ENCODE measurements around the gene CLDN15. TPM values are rescaled to one million over a fixed set of nuclear protein-coding genes. Genes with fewer than 3 reads are reported as not detected.

The CLDN15 gene
- total RNA-seq, 1 experiment from 2014 or later: 8.5 TPM

GRCh38 chr7:101210143-101210542 lies 27.5 kb downstream of the CLDN15 start:
- Mint-ChIP-seq H3K27ac (ENCODE audit: low read depth, unreplicated experiment) (no peak overlapping the region), H3K27me3 (ENCODE audit: insufficient read depth, unreplicated experiment) (no peaks in the 10 kb centered on the region), H3K36me3 (ENCODE audit: insufficient read depth, unreplicated experiment) (peaks cover 70% of the 10 kb centered on the region), H3K4me1 (ENCODE audit: insufficient read depth, unreplicated experiment) (peaks cover 4% of the 10 kb centered on the region), H3K9me3 (ENCODE audit: unreplicated experiment) (no peaks in the 10 kb centered on the region), H3K4me3 (ENCODE audit: unreplicated experiment) (no peak overlapping the region)
- ChIA-PET CTCF (interaction anchor here (0.6 to 1.7 kb wide), 2 partner anchors 18 to 58 kb away, joined by 3 to 14 read pairs; no protein-coding TSS in a partner anchor), POLR2A (no interaction called here)
- TF ChIP-seq CTCF (IDR thresholded peaks at IDR 0.05; ENCODE audit: unreplicated experiment): no peak
- no TSS peak for BruUV-seq (replicated peaks)
- intact Hi-C loops (cut with micrococcal nuclease): no loop called here
- DNase-seq (ENCODE audit: unreplicated experiment): no peak

GRCh38 chr7:101208794-101209193 lies 28.8 kb downstream of the CLDN15 start:
- no peak for DNase-seq (ENCODE audit: unreplicated experiment)
- Mint-ChIP-seq H3K27me3 (ENCODE audit: insufficient read depth, unreplicated experiment) (no peaks in the 10 kb centered on the region), H3K36me3 (ENCODE audit: insufficient read depth, unreplicated experiment) (peaks cover 57% of the 10 kb centered on the region), H3K9me3 (ENCODE audit: unreplicated experiment) (no peaks in the 10 kb centered on the region), H3K4me3 (ENCODE audit: unreplicated experiment) (no peak overlapping the region), H3K27ac (ENCODE audit: low read depth, unreplicated experiment) (no peak overlapping the region), H3K4me1 (ENCODE audit: insufficient read depth, unreplicated experiment) (no peaks in the 10 kb centered on the region)
- CTCF ChIA-PET: interaction anchor here (0.6 to 1.1 kb wide), 4 partner anchors 40 to 155 kb away, joined by 3 to 4 read pairs (median 3); no protein-coding TSS in a partner anchor
- no peak for TF ChIP-seq CTCF (IDR thresholded peaks at IDR 0.05; ENCODE audit: unreplicated experiment)
- intact Hi-C loops (cut with micrococcal nuclease): no loop called here
- POLR2A ChIA-PET: interaction anchor here (0.6 kb wide), 1 partner anchor 1102 kb away, joined by 3 read pairs; no protein-coding TSS in a partner anchor
- no TSS peak for BruUV-seq (replicated peaks)

- BruUV-seq (replicated peaks): no TSS peak
- no peaks in the 10 kb centered on the region for H3K4me1 Mint-ChIP-seq (ENCODE audit: insufficient read depth, unreplicated experiment)
- TF ChIP-seq CTCF (IDR thresholded peaks at IDR 0.05; ENCODE audit: unreplicated experiment): no peak
- ChIA-PET CTCF (interaction anchor here (0.6 kb wide), 1 partner anchor 19 kb away, joined by 3 read pairs; no protein-coding TSS in a partner anchor), POLR2A (no interaction called here)
- H3K27ac Mint-ChIP-seq (ENCODE audit: low read depth, unreplicated experiment): no peak overlapping the region
- intact Hi-C loops (cut with micrococcal nuclease): no loop called here
- DNase-seq (ENCODE audit: unreplicated experiment): no peak
- no peak overlapping the region for H3K4me3 Mint-ChIP-seq (ENCODE audit: unreplicated experiment)
- no peaks in the 10 kb centered on the region for H3K27me3 Mint-ChIP-seq (ENCODE audit: insufficient read depth, unreplicated experiment)
- peaks cover 44% of the 10 kb centered on the region for H3K36me3 Mint-ChIP-seq (ENCODE audit: insufficient read depth, unreplicated experiment)
- H3K9me3 Mint-ChIP-seq (ENCODE audit: unreplicated experiment): no peaks in the 10 kb centered on the region
These were observed 30.1 kb downstream of the CLDN15 start for GRCh38 chr7:101207459-101207858.

GRCh38 chr7:101206665-101207042 lies 30.9 kb downstream of the CLDN15 start:
- Mint-ChIP-seq H3K4me3 (ENCODE audit: unreplicated experiment) (no peak overlapping the region), H3K27ac (ENCODE audit: low read depth, unreplicated experiment) (no peak overlapping the region), H3K4me1 (ENCODE audit: insufficient read depth, unreplicated experiment) (no peaks in the 10 kb centered on the region), H3K9me3 (ENCODE audit: unreplicated experiment) (no peaks in the 10 kb centered on the region), H3K36me3 (ENCODE audit: insufficient read depth, unreplicated experiment) (peaks cover 38% of the 10 kb centered on the region), H3K27me3 (ENCODE audit: insufficient read depth, unreplicated experiment) (no peaks in the 10 kb centered on the region)
- CTCF ChIA-PET: no interaction called here
- POLR2A ChIA-PET: interaction anchor here (0.6 to 1.3 kb wide), 2 partner anchors 10 to 332 kb away, joined by 3 read pairs; partner anchors contain the start of gene SRRT
- no TSS peak for BruUV-seq (replicated peaks)
- intact Hi-C loops (cut with micrococcal nuclease): no loop called here
- DNase-seq (ENCODE audit: unreplicated experiment): no peak
- TF ChIP-seq CTCF (IDR thresholded peaks at IDR 0.05; ENCODE audit: unreplicated experiment): no peak
